ENCODE results near the gene TMC6.

DNA sequence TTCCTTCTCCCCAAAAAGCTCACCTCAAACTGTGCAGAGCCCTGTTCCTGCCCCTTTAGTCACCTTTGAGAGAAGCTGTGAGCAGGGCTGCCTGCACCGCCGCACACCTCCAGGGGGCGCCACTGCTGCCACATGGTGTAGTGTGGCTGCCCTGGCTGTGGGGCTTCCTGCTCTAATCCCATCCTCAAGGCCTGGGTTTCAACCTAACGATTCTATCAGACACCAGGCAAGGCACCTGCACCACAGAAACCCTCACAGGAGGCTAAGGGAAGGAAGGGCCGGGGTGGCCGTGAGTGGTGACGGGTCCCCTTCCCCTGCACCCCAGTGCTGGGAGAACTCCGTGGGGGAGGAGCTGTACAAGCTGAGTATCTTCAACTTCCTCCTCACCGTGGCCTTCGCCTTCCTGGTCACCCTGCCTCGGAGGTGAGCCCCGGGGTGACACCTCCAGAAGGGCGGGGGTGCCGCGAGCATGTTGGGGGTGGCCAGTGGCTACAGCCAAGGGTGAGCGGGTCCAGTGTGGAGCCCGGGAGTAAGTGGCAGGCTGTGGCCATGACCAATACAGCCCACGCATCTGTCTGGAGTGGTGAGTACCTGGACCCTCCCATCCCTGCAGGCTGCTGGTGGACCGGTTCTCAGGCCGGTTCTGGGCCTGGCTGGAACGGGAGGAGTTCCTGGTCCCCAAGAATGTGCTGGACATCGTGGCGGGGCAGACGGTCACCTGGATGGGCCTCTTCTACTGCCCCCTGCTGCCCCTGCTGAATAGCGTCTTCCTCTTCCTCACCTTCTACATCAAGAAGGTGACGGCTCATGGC, 9.0 kb upstream of the TMC6 start:
- TF ChIP-seq, protein P1, sequence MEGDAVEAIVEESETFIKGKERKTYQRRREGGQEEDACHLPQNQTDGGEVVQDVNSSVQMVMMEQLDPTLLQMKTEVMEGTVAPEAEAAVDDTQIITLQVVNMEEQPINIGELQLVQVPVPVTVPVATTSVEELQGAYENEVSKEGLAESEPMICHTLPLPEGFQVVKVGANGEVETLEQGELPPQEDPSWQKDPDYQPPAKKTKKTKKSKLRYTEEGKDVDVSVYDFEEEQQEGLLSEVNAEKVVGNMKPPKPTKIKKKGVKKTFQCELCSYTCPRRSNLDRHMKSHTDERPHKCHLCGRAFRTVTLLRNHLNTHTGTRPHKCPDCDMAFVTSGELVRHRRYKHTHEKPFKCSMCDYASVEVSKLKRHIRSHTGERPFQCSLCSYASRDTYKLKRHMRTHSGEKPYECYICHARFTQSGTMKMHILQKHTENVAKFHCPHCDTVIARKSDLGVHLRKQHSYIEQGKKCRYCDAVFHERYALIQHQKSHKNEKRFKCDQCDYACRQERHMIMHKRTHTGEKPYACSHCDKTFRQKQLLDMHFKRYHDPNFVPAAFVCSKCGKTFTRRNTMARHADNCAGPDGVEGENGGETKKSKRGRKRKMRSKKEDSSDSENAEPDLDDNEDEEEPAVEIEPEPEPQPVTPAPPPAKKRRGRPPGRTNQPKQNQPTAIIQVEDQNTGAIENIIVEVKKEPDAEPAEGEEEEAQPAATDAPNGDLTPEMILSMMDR (IDR thresholded peaks at IDR 0.05), result peak in 1 of 3 experiments; percentile 4
- no peak for TF ChIP-seq POLR2AphosphoS5 (IDR thresholded peaks at IDR 0.05)
- TF ChIP-seq POLR2A (IDR thresholded peaks at IDR 0.05; ENCODE audit: low read depth), result no peak
- TF ChIP-seq EP300 (IDR thresholded peaks at IDR 0.05), result no peak

All from esophagus muscularis mucosa (tissue), 4 donors.